HepG2 (cell line): ENCODE results near the gene HYCC2. TPM values are rescaled to one million over a fixed set of nuclear protein-coding genes. Genes with fewer than 3 reads are reported as not detected.

Experiments used
- BRCA1 ChIP-seq: sonication (generic); formaldehyde crosslinking; IDR thresholded peaks from 2 replicates; pipeline ENCODE4 v1.4.0; 2020; ENCODE audit warnings: missing genetic modification reagents
- CCAR2 ChIP-seq: fragments of 200-400 bp; formaldehyde crosslinking; optimal IDR thresholded peaks from 2 replicates; pipeline ENCODE3; 2018; ENCODE audit warnings: low read depth, mild to moderate bottlenecking, low read length, moderate library complexity
- CERS6 ChIP-seq: sonication (generic); formaldehyde crosslinking; IDR thresholded peaks from 2 replicates; pipeline ENCODE4 v1.5.0; 2020; ENCODE audit warnings: missing genetic modification reagents
- DRAP1 ChIP-seq: IDR thresholded peaks from 2 replicates; pipeline ENCODE4 v1.6.1; 2016; ENCODE audit warnings: missing genetic modification reagents, missing compliant biosample characterization
- ELF1 ChIP-seq: sonication (generic); formaldehyde crosslinking; IDR thresholded peaks from 2 replicates; pipeline ENCODE4 v1.4.0; 2020; ENCODE audit warnings: missing genetic modification reagents
- ETS1 ChIP-seq: sonication (generic); formaldehyde crosslinking; IDR thresholded peaks from 2 replicates; pipeline ENCODE4 v1.4.0; 2020; ENCODE audit warnings: missing genetic modification reagents
- KAT2B ChIP-seq: fragments of 150-350 bp; IDR thresholded peaks from 2 replicates; pipeline ENCODE4 v1.6.1; 2014; ENCODE audit warnings: low read depth, low read length, borderline replicate concordance
- NFE2L2 ChIP-seq: fragments of 150-350 bp; IDR thresholded peaks from 2 replicates; pipeline ENCODE4 v1.6.1; 2014; ENCODE audit warnings: low read length
- PLSCR1 ChIP-seq: sonication (generic); formaldehyde crosslinking; IDR thresholded peaks from 2 replicates; pipeline ENCODE4 v1.5.0; 2020; ENCODE audit warnings: missing genetic modification reagents, mild to moderate bottlenecking, borderline replicate concordance
- SAP130 ChIP-seq: IDR thresholded peaks from 2 replicates; pipeline ENCODE4 v1.6.1; 2016; ENCODE audit warnings: low read depth
- SRY ChIP-seq: sonication (generic); formaldehyde crosslinking; IDR thresholded peaks from 2 replicates; pipeline ENCODE4 v1.8.0; 2022; ENCODE audit warnings: mild to moderate bottlenecking, missing genetic modification reagents
- ZNF333 ChIP-seq: sonication (generic); formaldehyde crosslinking; IDR thresholded peaks from 2 replicates; pipeline ENCODE4 v1.4.0; 2020; ENCODE audit warnings: mild to moderate bottlenecking, missing genetic modification reagents, borderline replicate concordance
- ZNF713 ChIP-seq: sonication (generic); formaldehyde crosslinking; IDR thresholded peaks from 2 replicates; pipeline ENCODE4 v1.4.0; 2020; ENCODE audit warnings: mild to moderate bottlenecking, missing genetic modification reagents
- ZSCAN30 ChIP-seq: sonication (generic); formaldehyde crosslinking; IDR thresholded peaks from 2 replicates; pipeline ENCODE4 v1.5.0; 2020; ENCODE audit warnings: mild to moderate bottlenecking, missing genetic modification reagents
- polyA plus RNA-seq, 8 experiments: library from polyadenylated mRNA; depleted of rRNA in 3 of 8; stranded (reverse) in 7 of 8; unstranded in 1 of 8; fragments of >200 nt; fragmentation: Illumina TruSeq in 4 of 8; extraction: Trizol in 4 of 8; gene quantifications; 2 replicates each; pipeline versions ENCODE4 v1.2.1 to v1.2.3, GENCODE V29; 2011 to 2016; ENCODE audit warnings: low read depth in 4 of 8, missing spikeins in 1 of 8, mixed read lengths in 1 of 8; ENCODE audit not compliant: insufficient read depth in 1 of 8
- total RNA-seq, 5 experiments: library from RNA; depleted of rRNA; stranded (reverse); fragments of >200 nt; fragmentation: Illumina TruSeq; extraction: Trizol; gene quantifications; 2 replicates each; pipeline ENCODE4 v1.2.3, GENCODE V29; 2016; ENCODE audit warnings: low read depth in 1 of 5
- TF ChIP-seq, protein P1 (sequence below): sonication (generic); formaldehyde crosslinking; IDR thresholded peaks from 2 replicates; pipeline ENCODE4 v1.5.0; 2020; ENCODE audit warnings: missing genetic modification reagents, mild to moderate bottlenecking, borderline replicate concordance
- TF ChIP-seq, protein P2 (sequence below): sonication (generic); formaldehyde crosslinking; IDR thresholded peaks from 2 replicates; pipeline ENCODE4 v1.9.0; 2021; ENCODE audit warnings: missing genetic modification reagents, borderline replicate concordance
- TF ChIP-seq, protein P3 (sequence below): sonication (generic); formaldehyde crosslinking; IDR thresholded peaks from 2 replicates; pipeline ENCODE4 v1.4.0; 2020; ENCODE audit warnings: missing genetic modification reagents, borderline replicate concordance

Gene HYCC2
- total and polyA plus RNA-seq, 2 of the 13 experiments (the other 11 are each of a cell fraction or from before 2014, with no cell fraction given), result 4.7 to 13.9 TPM

DNA sequence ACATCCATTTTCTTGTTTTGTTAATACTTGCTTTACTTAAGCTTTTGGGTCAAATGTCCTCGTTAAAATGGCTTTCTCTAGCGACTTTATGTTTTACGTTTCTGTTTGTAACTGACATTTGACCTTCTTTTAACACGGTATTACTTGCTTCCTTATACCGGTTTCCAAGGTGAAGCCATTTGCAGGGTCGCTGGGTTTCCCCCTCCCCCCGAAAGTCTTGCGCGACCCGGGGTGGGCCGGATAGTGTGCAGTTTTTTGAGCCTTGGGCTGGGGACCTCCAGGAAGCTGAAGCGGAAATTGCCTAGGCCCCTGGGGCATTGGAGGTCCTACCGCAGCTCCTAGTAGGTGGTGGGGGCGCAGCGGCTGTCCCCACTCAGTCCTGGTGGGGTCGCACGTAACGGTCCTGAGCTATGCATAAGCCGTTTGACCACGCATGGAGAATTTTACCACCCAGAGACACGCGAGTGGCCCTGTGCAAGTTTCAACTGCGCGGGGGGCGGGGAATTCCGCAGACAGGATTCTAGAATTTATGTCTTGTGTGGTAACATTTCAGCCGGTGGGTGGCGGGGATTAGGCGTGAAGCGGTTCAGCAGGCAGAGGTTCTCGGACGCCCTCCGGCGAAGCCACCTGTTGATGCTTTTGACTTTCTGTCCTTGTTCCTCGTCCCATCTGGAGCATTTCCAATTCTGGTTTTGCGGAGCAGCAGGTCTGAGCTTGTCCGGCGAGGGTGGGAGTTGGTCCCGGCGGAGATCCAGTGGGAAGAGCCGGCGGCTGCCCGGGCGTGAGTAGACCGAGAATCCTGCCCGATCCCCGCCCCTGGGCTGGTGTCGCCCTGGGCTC, 46.9 kb upstream of the HYCC2 start (continued):
- no peak for TF ChIP-seq CERS6 (CRISPR knock-in tag)
- TF ChIP-seq SRY (CRISPR knock-in tag), result peak; percentile 21; the same call in 1 of the 2 replicates
- 0 out of 2 replicates have a peak, but pooled peaks have one; percentile 59 for TF ChIP-seq BRCA1
- TF ChIP-seq, protein P1, sequence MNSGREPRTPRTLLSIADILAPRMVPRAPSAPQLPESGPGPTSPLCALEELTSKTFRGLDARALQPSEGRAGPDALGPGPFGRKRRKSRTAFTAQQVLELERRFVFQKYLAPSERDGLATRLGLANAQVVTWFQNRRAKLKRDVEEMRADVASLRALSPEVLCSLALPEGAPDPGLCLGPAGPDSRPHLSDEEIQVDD (CRISPR knock-in tag), result no peak
- TF ChIP-seq, protein P2, sequence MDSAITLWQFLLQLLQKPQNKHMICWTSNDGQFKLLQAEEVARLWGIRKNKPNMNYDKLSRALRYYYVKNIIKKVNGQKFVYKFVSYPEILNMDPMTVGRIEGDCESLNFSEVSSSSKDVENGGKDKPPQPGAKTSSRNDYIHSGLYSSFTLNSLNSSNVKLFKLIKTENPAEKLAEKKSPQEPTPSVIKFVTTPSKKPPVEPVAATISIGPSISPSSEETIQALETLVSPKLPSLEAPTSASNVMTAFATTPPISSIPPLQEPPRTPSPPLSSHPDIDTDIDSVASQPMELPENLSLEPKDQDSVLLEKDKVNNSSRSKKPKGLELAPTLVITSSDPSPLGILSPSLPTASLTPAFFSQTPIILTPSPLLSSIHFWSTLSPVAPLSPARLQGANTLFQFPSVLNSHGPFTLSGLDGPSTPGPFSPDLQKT, result no peak
- peak; percentile 90; the same call in 1 of the 2 replicates for TF ChIP-seq ZNF333 (CRISPR knock-in tag)
- TF ChIP-seq KAT2B, result no peak
- no peak for TF ChIP-seq DRAP1 (CRISPR knock-in tag)
- TF ChIP-seq SAP130 (CRISPR knock-in tag), result peak; percentile 84
- TF ChIP-seq ETS1 (CRISPR knock-in tag), result peak; percentile 85
- TF ChIP-seq ZSCAN30 (CRISPR knock-in tag), result no peak
- peak; percentile 67 for TF ChIP-seq CCAR2
- no peak for TF ChIP-seq NFE2L2
- no peak for TF ChIP-seq PLSCR1
- TF ChIP-seq ZNF713 (CRISPR knock-in tag), result no peak
- TF ChIP-seq ELF1 (CRISPR knock-in tag), result peak; percentile 73; the same call in 1 of the 2 replicates
- TF ChIP-seq, protein P3, sequence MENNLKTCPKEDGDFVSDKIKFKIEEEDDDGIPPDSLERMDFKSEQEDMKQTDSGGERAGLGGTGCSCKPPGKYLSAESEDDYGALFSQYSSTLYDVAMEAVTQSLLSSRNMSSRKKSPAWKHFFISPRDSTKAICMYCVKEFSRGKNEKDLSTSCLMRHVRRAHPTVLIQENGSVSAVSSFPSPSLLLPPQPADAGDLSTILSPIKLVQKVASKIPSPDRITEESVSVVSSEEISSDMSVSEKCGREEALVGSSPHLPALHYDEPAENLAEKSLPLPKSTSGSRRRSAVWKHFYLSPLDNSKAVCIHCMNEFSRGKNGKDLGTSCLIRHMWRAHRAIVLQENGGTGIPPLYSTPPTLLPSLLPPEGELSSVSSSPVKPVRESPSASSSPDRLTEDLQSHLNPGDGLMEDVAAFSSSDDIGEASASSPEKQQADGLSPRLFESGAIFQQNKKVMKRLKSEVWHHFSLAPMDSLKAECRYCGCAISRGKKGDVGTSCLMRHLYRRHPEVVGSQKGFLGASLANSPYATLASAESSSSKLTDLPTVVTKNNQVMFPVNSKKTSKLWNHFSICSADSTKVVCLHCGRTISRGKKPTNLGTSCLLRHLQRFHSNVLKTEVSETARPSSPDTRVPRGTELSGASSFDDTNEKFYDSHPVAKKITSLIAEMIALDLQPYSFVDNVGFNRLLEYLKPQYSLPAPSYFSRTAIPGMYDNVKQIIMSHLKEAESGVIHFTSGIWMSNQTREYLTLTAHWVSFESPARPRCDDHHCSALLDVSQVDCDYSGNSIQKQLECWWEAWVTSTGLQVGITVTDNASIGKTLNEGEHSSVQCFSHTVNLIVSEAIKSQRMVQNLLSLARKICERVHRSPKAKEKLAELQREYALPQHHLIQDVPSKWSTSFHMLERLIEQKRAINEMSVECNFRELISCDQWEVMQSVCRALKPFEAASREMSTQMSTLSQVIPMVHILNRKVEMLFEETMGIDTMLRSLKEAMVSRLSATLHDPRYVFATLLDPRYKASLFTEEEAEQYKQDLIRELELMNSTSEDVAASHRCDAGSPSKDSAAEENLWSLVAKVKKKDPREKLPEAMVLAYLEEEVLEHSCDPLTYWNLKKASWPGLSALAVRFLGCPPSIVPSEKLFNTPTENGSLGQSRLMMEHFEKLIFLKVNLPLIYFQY (CRISPR knock-in tag), result peak; percentile 44
- TF ChIP-seq, all 625 proteins: peak for 341
